H1 (cell line): ENCODE results near the gene TMEM220. TPM values are rescaled to one million over a fixed set of nuclear protein-coding genes. Genes with fewer than 3 reads are reported as not detected.

Source experiments
- CTCF ChIA-PET: fragments of 300-600 bp; sonication (Branson Sonifier 250); formaldehyde crosslinking; loops from one replicate; lab custom pipeline; 2021; ENCODE audit not compliant: partially characterized antibody; lab: Charles Lee
- POLR2A ChIA-PET: fragments of 300-600 bp; sonication (Branson Sonifier 250); formaldehyde crosslinking; loops from one replicate; lab custom pipeline; 2021; ENCODE audit warnings: inconsistent platforms; ENCODE audit not compliant: partially characterized antibody; lab: Charles Lee
- DNase-seq, 2 experiments: peaks; one replicate each; pipeline versions ENCODE4 v3.0.0 to v3.0.0-alpha.2; 2010 to 2022; ENCODE audit warnings: low spot score in 2 of 2, low read depth in 1 of 2, mixed read lengths in 1 of 2
- FAIRE-seq: peaks from 2 replicates; lab custom pipeline; 2011; peaks lifted over from hg19 to GRCh38; lab: Jason Lieb, UNC
- H2AFZ ChIP-seq: 2 replicates; pipeline ENCODE4 v1.8.1; 2012; ENCODE audit warnings: low read length, inconsistent platforms
- H2AK5ac ChIP-seq: 2 replicates; pipeline ENCODE4 v1.6.1; 2013; ENCODE audit warnings: low read depth, low read length
- H2BK120ac ChIP-seq: replicated peaks from 2 replicates; pipeline ENCODE3; 2013; ENCODE audit warnings: low read depth, low read length, inconsistent platforms
- H2BK12ac ChIP-seq: 2 replicates; pipeline ENCODE4 v1.6.1; 2013; ENCODE audit warnings: low read depth, low read length
- H2BK15ac ChIP-seq: 2 replicates; pipeline ENCODE4 v1.6.1; 2013; ENCODE audit warnings: low read length
- H2BK20ac ChIP-seq: 2 replicates; pipeline ENCODE4 v1.6.1; 2013; ENCODE audit warnings: low read length
- H2BK5ac ChIP-seq: 2 replicates; pipeline ENCODE4 v1.6.1; 2013; ENCODE audit warnings: low read depth, low read length
- H3K14ac ChIP-seq: 2 replicates; pipeline ENCODE4 v1.6.1; 2013; ENCODE audit warnings: inconsistent platforms; ENCODE audit not compliant: insufficient read length
- H3K18ac ChIP-seq: 2 replicates; pipeline ENCODE4 v1.6.1; 2013; ENCODE audit warnings: low read length; ENCODE audit errors: extremely low read depth
- H3K23ac ChIP-seq: 2 replicates; pipeline ENCODE4 v1.6.1; 2013; ENCODE audit warnings: inconsistent platforms; ENCODE audit not compliant: insufficient read length
- H3K23me2 ChIP-seq: 2 replicates; pipeline ENCODE4 v1.6.1; 2013; ENCODE audit warnings: low read depth, low read length
- H3K27ac ChIP-seq: 2 replicates; pipeline ENCODE4 v1.6.1; 2011; ENCODE audit warnings: low read depth, low read length, inconsistent platforms
- H3K27me3 ChIP-seq, 4 experiments: replicated peaks in 1 of 4; 1 replicate in 1 of 4; 2 replicates in 3 of 4; pipeline versions ENCODE4 v1.6.1 to v1.8.1; 2011 to 2013; ENCODE audit warnings: low read length in 3 of 4, mild to moderate bottlenecking in 3 of 4, inconsistent platforms in 2 of 4, mixed read lengths in 2 of 4, moderate library complexity in 1 of 4; ENCODE audit not compliant: control insufficient read depth in 3 of 4, insufficient read depth in 3 of 4; ENCODE audit errors: extremely low read depth in 1 of 4
- H3K36me3 ChIP-seq, 4 experiments: 2 replicates each; pipeline versions ENCODE4 v1.6.1 to v1.8.1; 2011 to 2013; ENCODE audit warnings: mild to moderate bottlenecking in 4 of 4, low read length in 3 of 4, moderate library complexity in 2 of 4, control low read depth in 1 of 4, inconsistent platforms in 1 of 4; ENCODE audit not compliant: insufficient read depth in 4 of 4, control insufficient read depth in 2 of 4
- H3K4ac ChIP-seq: replicated peaks from 2 replicates; pipeline ENCODE3; 2013; ENCODE audit warnings: low read length, low read depth, mixed read lengths, inconsistent platforms; ENCODE audit not compliant: insufficient read length
- H3K4me1 ChIP-seq, 4 experiments: replicated peaks in 1 of 4; 1 replicate in 1 of 4; 2 replicates in 3 of 4; pipeline versions ENCODE4 v1.6.1 to v1.8.1; 2011 to 2013; ENCODE audit warnings: low read length in 3 of 4, inconsistent platforms in 2 of 4, mixed read lengths in 1 of 4; ENCODE audit not compliant: insufficient read depth in 4 of 4, control insufficient read depth in 3 of 4
- H3K4me2 ChIP-seq, 2 experiments: 2 replicates each; pipeline versions ENCODE4 v1.6.1 to v1.8.1; 2011 to 2013; ENCODE audit warnings: low read depth in 2 of 2, low read length in 2 of 2, control low read depth in 1 of 2, inconsistent platforms in 1 of 2, mild to moderate bottlenecking in 1 of 2; ENCODE audit not compliant: insufficient read depth in 1 of 2
- H3K4me3 ChIP-seq, 4 experiments: fragments of 200-600, 300-600 bp in 1 of 4; sonication (generic), shearing (Covaris generic), sonication (Bioruptor Twin) in 1 of 4; 2 replicates each; pipeline versions ENCODE4 v1.5.1 to v1.8.1; 2011 to 2016; ENCODE audit warnings: low read length in 4 of 4, low read depth in 3 of 4, control low read depth in 2 of 4, inconsistent platforms in 2 of 4, mild to moderate bottlenecking in 2 of 4, mixed read lengths in 1 of 4, moderate library complexity in 1 of 4; ENCODE audit not compliant: insufficient read depth in 2 of 4; ENCODE audit errors: extremely low read depth in 1 of 4
- H3K56ac ChIP-seq: replicated peaks from 2 replicates; pipeline ENCODE3; 2013; ENCODE audit warnings: low read depth, mild to moderate bottlenecking, mixed read lengths, low read length, inconsistent platforms; ENCODE audit not compliant: insufficient read length
- H3K79me1 ChIP-seq: 2 replicates; pipeline ENCODE4 v1.6.1; 2013; ENCODE audit warnings: low read depth, low read length, control low read depth
- H3K79me2 ChIP-seq, 2 experiments: 2 replicates each; pipeline versions ENCODE4 v1.6.1 to v1.8.1; 2012 to 2013; ENCODE audit warnings: low read length in 2 of 2, mild to moderate bottlenecking in 2 of 2, inconsistent platforms in 1 of 2; ENCODE audit not compliant: insufficient read depth in 2 of 2, control insufficient read depth in 1 of 2
- H3K9ac ChIP-seq, 4 experiments: replicated peaks in 1 of 4; 1 replicate in 1 of 4; 2 replicates in 3 of 4; pipeline versions ENCODE4 v1.6.1 to v1.8.1; 2011 to 2013; ENCODE audit warnings: low read depth in 3 of 4, low read length in 3 of 4, control low read depth in 2 of 4, mild to moderate bottlenecking in 2 of 4, moderate library complexity in 2 of 4, inconsistent platforms in 1 of 4; ENCODE audit errors: extremely low read depth in 1 of 4
- H3K9me3 ChIP-seq, 2 experiments: 2 replicates each; pipeline versions ENCODE4 v1.6.1 to v1.8.1; 2012 to 2013; ENCODE audit warnings: mild to moderate bottlenecking in 2 of 2, moderate library complexity in 2 of 2, control low read depth in 1 of 2, inconsistent platforms in 1 of 2, low read depth in 1 of 2, low read length in 1 of 2, mixed read lengths in 1 of 2; ENCODE audit not compliant: insufficient read depth in 2 of 2
- H4K20me1 ChIP-seq, 2 experiments: replicated peaks in 1 of 2; 2 replicates each; pipeline versions ENCODE3 to v1.8.1; 2011 to 2013; ENCODE audit warnings: inconsistent platforms in 2 of 2, low read length in 2 of 2, mild to moderate bottlenecking in 1 of 2; ENCODE audit not compliant: insufficient read depth in 2 of 2, control insufficient read depth in 1 of 2
- H4K5ac ChIP-seq: 2 replicates; pipeline ENCODE4 v1.6.1; 2013; ENCODE audit warnings: low read length, low read depth, mixed read lengths, inconsistent platforms; ENCODE audit not compliant: insufficient read length
- H4K8ac ChIP-seq: 2 replicates; pipeline ENCODE4 v1.8.0; 2013; ENCODE audit warnings: mild to moderate bottlenecking, moderate library complexity, low read length, inconsistent platforms; ENCODE audit not compliant: insufficient read depth; ENCODE audit errors: extremely low read depth
- H4K91ac ChIP-seq: replicated peaks from 2 replicates; pipeline ENCODE3; 2013; ENCODE audit warnings: low read length, mixed read lengths, inconsistent platforms; ENCODE audit not compliant: insufficient read length
- ATF2 ChIP-seq: IDR thresholded peaks from 2 replicates; pipeline ENCODE4 v1.6.1; 2012; ENCODE audit warnings: low read length, inconsistent platforms
- ATF3 ChIP-seq: IDR thresholded peaks from 2 replicates; pipeline ENCODE4 v1.6.1; 2011; ENCODE audit warnings: low read depth, mild to moderate bottlenecking, low read length; ENCODE audit not compliant: insufficient read depth
- BCL11A ChIP-seq, 2 experiments: IDR thresholded peaks; one replicate each; pipeline ENCODE4 v1.6.1; 2011; ENCODE audit warnings: low read depth in 2 of 2, low read length in 2 of 2, mild to moderate bottlenecking in 2 of 2
- CBX8 ChIP-seq: fragments of 300-800, 300-1000 bp; sonication (generic); IDR thresholded peaks from 2 replicates; pipeline ENCODE4 v1.7.1; 2016; ENCODE audit warnings: low read depth, low read length, borderline replicate concordance
- JUN ChIP-seq: IDR thresholded peaks from 2 replicates; pipeline ENCODE4 v1.6.1; 2011; ENCODE audit warnings: low read depth, mild to moderate bottlenecking, improper control_type of control experiment, low read length
- PHF8 ChIP-seq: fragments of 200-600 bp; sonication (generic); conservative IDR thresholded peaks from 2 replicates; pipeline ENCODE4 v1.7.1; 2012; ENCODE audit warnings: low read depth, mild to moderate bottlenecking, inconsistent platforms, low read length, moderate library complexity
- POLR2AphosphoS5 ChIP-seq: IDR thresholded peaks from 2 replicates; pipeline ENCODE4 v1.6.1; 2011; ENCODE audit warnings: low read depth, low read length
- POU5F1 ChIP-seq: IDR thresholded peaks from 2 replicates; pipeline ENCODE4 v1.6.1; 2011; ENCODE audit warnings: low read depth, mild to moderate bottlenecking, low read length, moderate library complexity
- SIRT6 ChIP-seq: IDR thresholded peaks from one replicate; pipeline ENCODE4 v1.7.1; 2012; ENCODE audit warnings: low read length, inconsistent platforms
- SP4 ChIP-seq: IDR thresholded peaks from 2 replicates; pipeline ENCODE4 v1.6.1; 2012; ENCODE audit warnings: low read length, inconsistent platforms
- TCF12 ChIP-seq: IDR thresholded peaks from 2 replicates; pipeline ENCODE4 v1.6.1; 2011; ENCODE audit warnings: low read depth, mild to moderate bottlenecking, low read length
- YY1 ChIP-seq: IDR thresholded peaks from 2 replicates; pipeline ENCODE4 v1.6.1; 2011; ENCODE audit warnings: low read depth, mild to moderate bottlenecking, low read length
- WGBS, 2 experiments: shearing (Covaris generic) in 1 of 2; methylation state at CpG; one replicate each; pipeline versions ENCODE4 v1.1.6 to v1.1.7; 2013 to 2015; ENCODE audit warnings: low lambda C conversion rate in 2 of 2, mixed read lengths in 2 of 2, inconsistent platforms in 1 of 2, low coverage in 1 of 2, missing lambda C conversion rate in 1 of 2; ENCODE audit not compliant: insufficient replicate concordance in 2 of 2, insufficient coverage in 1 of 2, insufficient read length in 1 of 2; ENCODE audit errors: extremely low coverage in 1 of 2, missing lambda C conversion rate in 1 of 2; 5-methylcytosine and 5-hydroxymethylcytosine counted together
- polyA plus RNA-seq, 7 experiments: library from polyadenylated mRNA; depleted of rRNA in 3 of 7; stranded (reverse) in 5 of 7; unstranded in 2 of 7; fragments of >200 nt in 5 of 7; fragments of 200-250 nt in 2 of 7; gene quantifications; 1 replicate in 5 of 7; 2 replicates in 1 of 7; 4 replicates in 1 of 7; pipeline versions ENCODE4 v1.2.1 to v1.2.3, GENCODE V29; 2011 to 2013; ENCODE audit warnings: missing spikeins in 2 of 7, mixed read lengths in 2 of 7
- total RNA-seq: library from RNA; stranded (reverse); fragmentation: NEBNext Ultra II Directional; extraction: Animal tissue kit (Norgen Biotek cat#: 25700); gene quantifications from 2 replicates; pipeline ENCODE4 v1.2.1, GENCODE V29; 2021

TMEM220 gene
- total and polyA plus RNA-seq, 2 of the 8 experiments (the other 6 are each of a cell fraction or from before 2014, with no cell fraction given), result 3.8 to 4.1 TPM

GRCh38 chr17:10728331-10728892 is 1.4 kb downstream of the TMEM220 start:
- ChIA-PET CTCF (no interaction called here), POLR2A (interaction anchor here (1.1 kb wide), 1 partner anchor 12 kb away, joined by 3 read pairs; no protein-coding TSS in a partner anchor)
- H3K27me3 ChIP-seq, result no peaks in the 10 kb centered on the region
- peaks cover 0 to 2% of the 10 kb centered on the region in 2 experiments; a peak in 1 of 4 replicates for H3K9me3 ChIP-seq
- H4K20me1 ChIP-seq, result no peaks in the 10 kb centered on the region
- no peak overlapping the region for H2BK20ac ChIP-seq
- H2AFZ ChIP-seq, result no peak overlapping the region
- no peaks in the 10 kb centered on the region for H3K79me1 ChIP-seq
- no peak for DNase-seq
- H3K4me1 ChIP-seq, result peaks cover 0 to 10% (median 3%) of the 10 kb centered on the region in 4 experiments; a peak in 6 of 7 replicates
- H3K27ac ChIP-seq, result no peak overlapping the region
- H3K79me2 ChIP-seq, result no peaks in the 10 kb centered on the region
- no peak overlapping the region for H2BK15ac ChIP-seq
- no peak overlapping the region for H2BK120ac ChIP-seq
- H3K9ac ChIP-seq, result no peak overlapping the region
- H4K8ac ChIP-seq, result no peak overlapping the region
- H3K56ac ChIP-seq, result no peak overlapping the region
- no peak overlapping the region for H3K14ac ChIP-seq
- no peak overlapping the region for H2BK12ac ChIP-seq
- H2AK5ac ChIP-seq, result no peak overlapping the region
- no peaks in the 10 kb centered on the region for H3K36me3 ChIP-seq
- no peak overlapping the region for H3K4me3 ChIP-seq
- H2BK5ac ChIP-seq, result no peak overlapping the region
- no peak overlapping the region for H3K18ac ChIP-seq
- H3K4ac ChIP-seq, result no peak overlapping the region
- H3K4me2 ChIP-seq, result peak overlapping the region in 1 of 2 experiments; percentile 53; a peak in 1 of 4 replicates
- WGBS, 2 experiments, result 90% methylated on average over 8 of the region's 10 CpGs; no CpG with 5 or more reads in 1 of the 2 experiments
- no peak overlapping the region for H3K23ac ChIP-seq
- H4K91ac ChIP-seq, result no peak overlapping the region
- H3K23me2 ChIP-seq, result peaks cover 2% of the 10 kb centered on the region; the same call in 1 of the 2 replicates
- no peak for FAIRE-seq
- H4K5ac ChIP-seq, result no peak overlapping the region
- no peak for TF ChIP-seq CBX8
- no peak for TF ChIP-seq ATF2
- no peak for TF ChIP-seq TCF12
- TF ChIP-seq POU5F1, result no peak
- no peak for TF ChIP-seq SP4
- no peak for TF ChIP-seq POLR2AphosphoS5
- no peak for TF ChIP-seq SIRT6
- no peak for TF ChIP-seq ATF3
- TF ChIP-seq PHF8, result no peak
- no peak for TF ChIP-seq JUN
- no peak for TF ChIP-seq YY1
- TF ChIP-seq BCL11A (IDR thresholded peaks at IDR 0.05; ENCODE audit: low read depth in 2 of 2, low read length in 2 of 2), result no peak
